Osteocyte (in vitro differentiated cells): ENCODE measurements around the gene TTBK1. TPM values are rescaled to one million over a fixed set of nuclear protein-coding genes. Genes with fewer than 3 reads are reported as not detected.
A peak's percentile ranks its signal among the peaks of the same experiment; 100 is the strongest.

Source experiments
- DNase-seq: peaks from one replicate; pipeline ENCODE4 v3.0.0; 2021; ENCODE audit warnings: mixed read lengths; ENCODE audit not compliant: unreplicated experiment; ENCODE audit errors: extremely low spot score
- H3K27ac Mint-ChIP-seq: one replicate; pipeline ENCODE4 v1.8.0; 2021; ENCODE audit warnings: mild to moderate bottlenecking, mixed read lengths; ENCODE audit not compliant: unreplicated experiment
- H3K27me3 Mint-ChIP-seq: one replicate; pipeline ENCODE4 v1.8.0; 2021; ENCODE audit warnings: mixed read lengths; ENCODE audit not compliant: unreplicated experiment
- H3K36me3 Mint-ChIP-seq: one replicate; pipeline ENCODE4 v1.8.0; 2021; ENCODE audit warnings: mixed read lengths; ENCODE audit not compliant: unreplicated experiment
- H3K4me1 Mint-ChIP-seq: one replicate; pipeline ENCODE4 v1.8.0; 2021; ENCODE audit warnings: mixed read lengths; ENCODE audit not compliant: unreplicated experiment
- H3K4me3 Mint-ChIP-seq: one replicate; pipeline ENCODE4 v1.8.0; 2021; ENCODE audit warnings: mild to moderate bottlenecking, moderate library complexity, mixed read lengths; ENCODE audit not compliant: unreplicated experiment
- H3K9me3 Mint-ChIP-seq: one replicate; pipeline ENCODE4 v1.8.0; 2021; ENCODE audit warnings: mixed read lengths; ENCODE audit not compliant: unreplicated experiment
- CTCF ChIP-seq: fragments of 200-600 bp; sonication (generic); IDR thresholded peaks from 2 replicates; pipeline ENCODE4 v1.5.0; 2021; ENCODE audit warnings: antibody characterized with exemption, mild to moderate bottlenecking, moderate library complexity
- total RNA-seq: library from RNA; stranded (reverse); gene quantifications from 2 replicates; pipeline ENCODE4 v1.2.1, GENCODE V29; 2021

Gene TTBK1
- total RNA-seq, 1 donor from 2014 or later: 0.08 TPM

- Mint-ChIP-seq H3K27me3 (peaks cover 10% of the 10 kb centered on the region), H3K9me3 (no peaks in the 10 kb centered on the region), H3K27ac (no peak overlapping the region), H3K36me3 (no peaks in the 10 kb centered on the region), H3K4me3 (no peak overlapping the region), H3K4me1 (peaks cover 9% of the 10 kb centered on the region)
- TF ChIP-seq CTCF: no peak
- DNase-seq: no peak
Measured at GRCh38 chr6:43262000-43262779, 18.9 kb downstream of the TTBK1 start.

DNA sequence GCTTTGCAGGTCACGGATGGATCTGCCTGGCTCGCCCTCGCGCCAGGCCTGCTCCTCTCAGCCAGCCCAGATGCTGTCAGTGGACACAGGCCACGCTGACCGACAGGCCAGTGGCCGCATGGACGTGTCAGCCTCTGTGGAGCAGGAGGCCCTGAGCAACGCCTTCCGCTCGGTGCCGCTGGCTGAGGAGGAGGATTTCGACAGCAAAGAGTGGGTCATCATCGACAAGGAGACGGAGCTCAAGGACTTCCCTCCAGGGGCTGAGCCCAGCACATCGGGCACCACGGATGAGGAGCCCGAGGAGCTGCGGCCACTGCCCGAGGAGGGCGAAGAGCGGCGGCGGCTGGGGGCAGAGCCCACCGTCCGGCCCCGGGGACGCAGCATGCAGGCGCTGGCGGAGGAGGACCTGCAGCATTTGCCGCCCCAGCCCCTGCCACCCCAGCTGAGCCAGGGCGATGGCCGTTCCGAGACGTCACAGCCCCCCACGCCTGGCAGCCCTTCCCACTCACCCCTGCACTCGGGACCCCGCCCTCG lies 19.6 kb downstream of the TTBK1 start:
- no peak for TF ChIP-seq CTCF
- Mint-ChIP-seq H3K27ac (no peak overlapping the region), H3K27me3 (peaks cover 12% of the 10 kb centered on the region), H3K4me3 (no peak overlapping the region), H3K4me1 (peaks cover 9% of the 10 kb centered on the region), H3K9me3 (no peaks in the 10 kb centered on the region), H3K36me3 (no peaks in the 10 kb centered on the region)
- DNase-seq: no peak

DNA sequence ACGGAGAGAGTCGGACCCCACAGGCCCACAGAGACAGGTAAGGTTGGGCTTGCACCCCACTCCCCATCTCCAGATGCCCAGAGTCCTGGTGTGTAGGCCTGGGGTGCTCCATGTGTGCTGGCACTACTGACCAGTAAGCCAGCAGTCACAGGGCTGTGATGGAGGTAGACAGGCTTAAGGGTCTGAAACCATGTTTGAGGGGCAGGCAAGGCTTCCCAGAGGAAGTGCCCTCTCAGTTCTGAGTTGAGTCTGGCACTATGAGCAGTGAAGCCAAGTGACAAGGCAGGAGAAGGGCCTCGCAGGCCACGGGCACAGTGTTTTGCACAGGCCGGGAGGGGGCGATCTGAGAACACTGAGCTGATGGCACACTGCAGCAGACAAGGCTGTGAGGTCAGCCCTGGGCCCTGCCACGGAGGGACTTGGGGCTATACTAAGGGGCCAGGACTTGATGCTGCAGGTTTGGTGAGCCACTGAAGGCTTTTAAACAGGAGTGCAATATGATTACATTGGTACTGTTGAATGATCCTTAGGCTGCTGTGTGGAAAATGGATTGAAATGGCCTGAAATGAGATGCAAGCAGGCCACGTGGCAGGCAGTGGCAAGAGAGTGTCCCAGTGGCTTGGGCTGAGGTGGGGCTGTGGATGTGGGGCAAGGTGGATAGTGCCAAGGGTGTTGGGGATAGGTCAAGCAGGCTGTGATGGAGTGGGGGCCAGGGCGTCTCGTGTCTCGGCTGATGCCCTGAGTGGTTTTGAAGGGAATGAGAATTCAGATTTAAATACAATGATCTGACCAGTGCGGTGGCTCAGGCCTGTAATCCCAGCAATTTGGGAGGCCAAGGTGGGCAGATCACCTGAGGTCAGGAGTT lies 20.3 kb downstream of the TTBK1 start:
- Mint-ChIP-seq H3K9me3 (no peaks in the 10 kb centered on the region), H3K4me1 (peaks cover 9% of the 10 kb centered on the region), H3K4me3 (no peak overlapping the region), H3K27me3 (peaks cover 12% of the 10 kb centered on the region), H3K27ac (no peak overlapping the region), H3K36me3 (no peaks in the 10 kb centered on the region)
- peak; percentile 86 for TF ChIP-seq CTCF
- no peak for DNase-seq

DNA sequence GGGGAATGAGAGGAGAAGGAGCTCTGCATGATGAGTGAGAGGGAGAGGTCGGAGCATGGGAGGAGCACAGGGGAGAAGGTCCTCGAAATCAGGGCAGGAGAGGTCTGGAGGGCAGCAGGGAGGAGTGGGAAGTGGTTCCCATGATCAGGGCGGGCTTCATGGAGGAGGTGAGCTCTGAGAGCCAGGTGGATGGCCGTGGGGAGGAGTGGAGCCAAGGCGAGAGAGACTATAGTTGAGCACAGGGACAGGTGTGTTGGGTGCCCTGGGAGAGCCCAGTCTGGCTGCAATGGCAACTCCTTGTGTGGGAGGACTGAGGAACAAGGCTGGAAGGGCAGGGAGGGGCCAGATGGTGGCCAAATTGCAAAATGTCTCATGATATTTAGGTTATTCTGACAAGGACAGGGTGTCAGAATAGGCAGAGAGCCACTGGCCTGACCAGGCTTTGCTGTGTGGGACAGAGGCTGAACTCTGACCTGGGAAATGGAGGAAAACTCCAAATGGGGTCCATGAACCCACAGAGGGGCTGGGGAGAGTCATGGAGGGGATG lies 21.4 kb downstream of the TTBK1 start:
- no peak for TF ChIP-seq CTCF
- DNase-seq: no peak
- peaks cover 15% of the 10 kb centered on the region for H3K27me3 Mint-ChIP-seq
- no peaks in the 10 kb centered on the region for H3K9me3 Mint-ChIP-seq
- peaks cover 9% of the 10 kb centered on the region for H3K4me1 Mint-ChIP-seq
- no peak overlapping the region for H3K4me3 Mint-ChIP-seq
- no peaks in the 10 kb centered on the region for H3K36me3 Mint-ChIP-seq
- no peak overlapping the region for H3K27ac Mint-ChIP-seq
